SK-N-SH treated with all-trans-retinoic acid at 6 μM for 48 hours (cell line): ENCODE data around the gene TEX54.
A peak's percentile ranks its signal among the peaks of the same experiment; 100 is the strongest.

ENCODE experiments used
- ATAC-seq: fragments of 200-7000 bp; cut with Tn5 transposase; 3 replicates; pipeline ENCODE4 v1.9.1; 2020; ENCODE audit warnings: mild to moderate bottlenecking, moderate library complexity
- ARNTL ChIP-seq: fragments of 450-650 bp; formaldehyde crosslinking; IDR thresholded peaks from 2 replicates; pipeline ENCODE4 v1.5.0; 2020; ENCODE audit warnings: low read depth, mild to moderate bottlenecking, moderate library complexity, borderline replicate concordance
- BACH2 ChIP-seq: fragments of 250-450 bp; sonication (Bioruptor Pico); IDR thresholded peaks from 2 replicates; pipeline ENCODE4 v1.9.0; 2021; ENCODE audit warnings: mild to moderate bottlenecking, borderline replicate concordance
- CSDC2 ChIP-seq: fragments of 250-450 bp; sonication (Bioruptor Pico); IDR thresholded peaks from 2 replicates; pipeline ENCODE4 v1.5.0; 2020; ENCODE audit warnings: mild to moderate bottlenecking, moderate library complexity
- ESRRG ChIP-seq: fragments of 250-450 bp; sonication (Bioruptor Pico); IDR thresholded peaks from 2 replicates; pipeline ENCODE4 v1.6.1; 2021; ENCODE audit warnings: mild to moderate bottlenecking
- GLIS3 ChIP-seq: fragments of 250-450 bp; sonication (Bioruptor Pico); IDR thresholded peaks from 2 replicates; pipeline ENCODE4 v1.5.0; 2020; ENCODE audit warnings: mild to moderate bottlenecking, moderate library complexity
- ISL1 ChIP-seq: fragments of 250-450 bp; sonication (Bioruptor Pico); IDR thresholded peaks from 2 replicates; pipeline ENCODE4 v2.1.2; 2022; ENCODE audit warnings: mild to moderate bottlenecking, moderate library complexity
- OSR1 ChIP-seq: fragments of 250-450 bp; sonication (Bioruptor Pico); IDR thresholded peaks from 2 replicates; pipeline ENCODE4 v1.8.0; 2022; ENCODE audit warnings: moderate library complexity, mild to moderate bottlenecking, inconsistent platforms
- PPARA ChIP-seq: fragments of 250-450 bp; sonication (Bioruptor Pico); IDR thresholded peaks from 2 replicates; pipeline ENCODE4 v1.5.0; 2020; ENCODE audit warnings: mild to moderate bottlenecking, borderline replicate concordance
- RARB ChIP-seq: fragments of 250-450 bp; sonication (Bioruptor Pico); IDR thresholded peaks from 2 replicates; pipeline ENCODE4 v1.8.0; 2021; ENCODE audit warnings: mild to moderate bottlenecking, moderate library complexity
- SNAI2 ChIP-seq: fragments of 250-450 bp; sonication (Bioruptor Pico); IDR thresholded peaks from 2 replicates; pipeline ENCODE4 v1.5.0; 2020; ENCODE audit warnings: mild to moderate bottlenecking, moderate library complexity
- TCF4 ChIP-seq: fragments of 250-450 bp; sonication (Bioruptor Pico); IDR thresholded peaks from 2 replicates; pipeline ENCODE4 v1.8.0; 2021; ENCODE audit warnings: mild to moderate bottlenecking, moderate library complexity, borderline replicate concordance
- TOX ChIP-seq: fragments of 250-450 bp; sonication (Bioruptor Pico); IDR thresholded peaks from 2 replicates; pipeline ENCODE4 v1.8.0; 2021; ENCODE audit warnings: mild to moderate bottlenecking, moderate library complexity, borderline replicate concordance
- ZC3H10 ChIP-seq: fragments of 250-450 bp; sonication (Bioruptor Pico); IDR thresholded peaks from 2 replicates; pipeline ENCODE4 v1.5.1; 2021; ENCODE audit warnings: mild to moderate bottlenecking, moderate library complexity
- ZFP3 ChIP-seq: fragments of 250-450 bp; sonication (Bioruptor Pico); IDR thresholded peaks from 2 replicates; pipeline ENCODE4 v1.5.0; 2020; ENCODE audit warnings: mild to moderate bottlenecking, moderate library complexity
- ZFP30 ChIP-seq: fragments of 450-650 bp; formaldehyde crosslinking; IDR thresholded peaks from 2 replicates; pipeline ENCODE4 v1.5.0; 2022; ENCODE audit warnings: mild to moderate bottlenecking, moderate library complexity
- ZNF565 ChIP-seq: fragments of 450-650 bp; formaldehyde crosslinking; conservative IDR thresholded peaks from 2 replicates; pipeline ENCODE4 v1.5.0; 2020; ENCODE audit warnings: low read depth, mild to moderate bottlenecking, moderate library complexity
- ZNF70 ChIP-seq: fragments of 450-650 bp; formaldehyde crosslinking; IDR thresholded peaks from 2 replicates; pipeline ENCODE4 v1.5.0; 2020; ENCODE audit warnings: mild to moderate bottlenecking, moderate library complexity
- ZNF8 ChIP-seq: fragments of 450-650 bp; formaldehyde crosslinking; IDR thresholded peaks from 2 replicates; pipeline ENCODE4 v1.5.0; 2020; ENCODE audit warnings: mild to moderate bottlenecking, moderate library complexity
- TF ChIP-seq, protein P1 (sequence below): fragments of 250-450 bp; sonication (Bioruptor Pico); IDR thresholded peaks from 2 replicates; pipeline ENCODE4 v1.5.0; 2020; ENCODE audit warnings: mild to moderate bottlenecking, moderate library complexity
- TF ChIP-seq, protein P2 (sequence below): fragments of 250-450 bp; sonication (Bioruptor Pico); IDR thresholded peaks from 2 replicates; pipeline ENCODE4 v1.8.0; 2021; ENCODE audit warnings: low read depth, mild to moderate bottlenecking, moderate library complexity, borderline replicate concordance
- TF ChIP-seq, protein P3 (sequence below): fragments of 250-450 bp; sonication (Bioruptor Pico); IDR thresholded peaks from 2 replicates; pipeline ENCODE4 v1.5.1; 2021; ENCODE audit warnings: mild to moderate bottlenecking, moderate library complexity
- TF ChIP-seq, protein P4 (sequence below): fragments of 250-450 bp; sonication (Bioruptor Pico); IDR thresholded peaks from 2 replicates; pipeline ENCODE4 v1.5.1; 2020; ENCODE audit warnings: low read depth, mild to moderate bottlenecking, moderate library complexity
- TF ChIP-seq, protein P5 (sequence below): fragments of 250-450 bp; sonication (Bioruptor Pico); IDR thresholded peaks from 2 replicates; pipeline ENCODE4 v1.8.0; 2020; ENCODE audit warnings: mild to moderate bottlenecking, moderate library complexity, borderline replicate concordance

The TEX54 gene

DNA sequence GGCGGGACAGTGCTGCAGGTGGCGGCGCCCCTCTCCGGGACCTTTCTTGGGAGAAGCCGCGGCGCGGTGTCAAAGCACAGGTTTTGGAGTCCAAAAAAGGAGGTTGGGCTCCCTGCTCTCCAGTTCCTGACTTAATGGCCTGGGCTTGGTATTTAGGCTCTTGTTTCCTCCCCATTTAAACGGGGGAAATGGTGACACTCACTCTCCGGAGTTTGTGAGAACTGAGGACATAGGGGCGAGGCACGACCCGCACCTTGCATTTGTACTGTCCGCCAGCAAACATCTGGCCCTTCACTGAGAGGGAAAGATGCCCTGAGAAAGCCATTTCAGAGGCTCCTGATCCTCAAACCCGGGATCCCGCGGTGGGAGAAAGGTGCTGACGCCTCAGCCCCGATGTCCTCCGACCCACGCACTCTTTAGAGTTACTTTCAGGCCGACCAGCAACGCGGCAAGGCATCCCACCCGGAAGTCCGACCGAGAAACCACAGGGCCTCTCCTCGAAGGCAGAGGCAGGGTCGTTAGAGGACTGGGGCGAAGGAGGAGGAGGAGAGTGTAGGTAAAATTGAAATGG lies 9.6 kb upstream of the TEX54 start:
- ATAC-seq, result no peak
- TF ChIP-seq ZC3H10 (no peak), ZFP3 (0 out of 2 replicates have a peak, but pooled peaks have one; percentile 10), GLIS3 (CRISPR knock-in tag) (no peak), SNAI2 (CRISPR knock-in tag) (peak; percentile 75; the same call in 1 of the 2 replicates), TCF4 (CRISPR knock-in tag) (no peak), ZNF565 (CRISPR knock-in tag) (no peak), RARB (CRISPR knock-in tag) (no peak), CSDC2 (CRISPR knock-in tag) (peak; percentile 61; the same call in 1 of the 2 replicates), ZFP30 (no peak), ARNTL (CRISPR knock-in tag) (no peak), BACH2 (CRISPR knock-in tag) (no peak), OSR1 (CRISPR knock-in tag) (no peak)
- TF ChIP-seq, protein P1, sequence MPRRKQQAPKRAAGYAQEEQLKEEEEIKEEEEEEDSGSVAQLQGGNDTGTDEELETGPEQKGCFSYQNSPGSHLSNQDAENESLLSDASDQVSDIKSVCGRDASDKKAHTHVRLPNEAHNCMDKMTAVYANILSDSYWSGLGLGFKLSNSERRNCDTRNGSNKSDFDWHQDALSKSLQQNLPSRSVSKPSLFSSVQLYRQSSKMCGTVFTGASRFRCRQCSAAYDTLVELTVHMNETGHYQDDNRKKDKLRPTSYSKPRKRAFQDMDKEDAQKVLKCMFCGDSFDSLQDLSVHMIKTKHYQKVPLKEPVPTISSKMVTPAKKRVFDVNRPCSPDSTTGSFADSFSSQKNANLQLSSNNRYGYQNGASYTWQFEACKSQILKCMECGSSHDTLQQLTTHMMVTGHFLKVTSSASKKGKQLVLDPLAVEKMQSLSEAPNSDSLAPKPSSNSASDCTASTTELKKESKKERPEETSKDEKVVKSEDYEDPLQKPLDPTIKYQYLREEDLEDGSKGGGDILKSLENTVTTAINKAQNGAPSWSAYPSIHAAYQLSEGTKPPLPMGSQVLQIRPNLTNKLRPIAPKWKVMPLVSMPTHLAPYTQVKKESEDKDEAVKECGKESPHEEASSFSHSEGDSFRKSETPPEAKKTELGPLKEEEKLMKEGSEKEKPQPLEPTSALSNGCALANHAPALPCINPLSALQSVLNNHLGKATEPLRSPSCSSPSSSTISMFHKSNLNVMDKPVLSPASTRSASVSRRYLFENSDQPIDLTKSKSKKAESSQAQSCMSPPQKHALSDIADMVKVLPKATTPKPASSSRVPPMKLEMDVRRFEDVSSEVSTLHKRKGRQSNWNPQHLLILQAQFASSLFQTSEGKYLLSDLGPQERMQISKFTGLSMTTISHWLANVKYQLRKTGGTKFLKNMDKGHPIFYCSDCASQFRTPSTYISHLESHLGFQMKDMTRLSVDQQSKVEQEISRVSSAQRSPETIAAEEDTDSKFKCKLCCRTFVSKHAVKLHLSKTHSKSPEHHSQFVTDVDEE (CRISPR knock-in tag), result 0 out of 2 replicates have a peak, but pooled peaks have one; percentile 58

DNA sequence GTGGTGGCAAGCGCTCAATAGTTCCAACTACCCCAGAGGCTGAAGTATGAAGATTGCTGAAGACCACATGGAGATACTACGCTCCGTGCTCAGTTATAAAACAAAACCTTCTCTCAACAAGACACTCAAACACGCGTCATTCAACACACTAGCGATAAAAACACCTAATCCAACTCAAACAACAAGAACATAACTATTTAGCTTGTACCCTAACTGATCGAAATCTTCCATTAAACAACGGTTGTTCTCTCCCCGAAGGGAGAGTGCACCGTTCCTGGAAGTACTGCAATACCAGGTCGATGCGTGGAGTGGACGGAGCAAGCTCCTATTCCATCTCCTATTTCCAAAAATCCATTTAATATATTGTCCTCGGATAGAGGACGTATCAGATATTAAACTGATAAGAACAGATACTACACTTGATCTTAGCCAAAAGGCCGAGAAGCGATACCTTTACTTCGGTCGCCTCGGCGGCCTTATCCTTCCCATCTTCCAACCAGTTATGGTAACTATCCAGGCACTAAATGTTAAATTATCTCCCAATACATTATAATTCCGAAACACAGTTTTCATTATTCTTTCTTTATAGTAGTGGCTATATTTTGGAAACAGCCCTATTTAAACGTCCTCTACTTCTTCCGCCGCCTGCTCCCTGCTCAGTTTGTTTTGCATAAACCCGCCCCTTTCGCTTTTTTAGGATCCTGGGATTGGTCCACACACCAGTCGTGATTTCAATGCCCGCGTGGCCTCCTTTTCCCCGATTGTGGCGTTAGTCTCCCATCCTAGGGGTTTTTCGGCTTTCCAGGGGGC lies 8.9 kb upstream of the TEX54 start:
- peak; percentile 88 for ATAC-seq
- TF ChIP-seq, protein P1 (CRISPR knock-in tag), result peak; percentile 98
- peak; percentile 95 for TF ChIP-seq ZFP30
- TF ChIP-seq, protein P2, sequence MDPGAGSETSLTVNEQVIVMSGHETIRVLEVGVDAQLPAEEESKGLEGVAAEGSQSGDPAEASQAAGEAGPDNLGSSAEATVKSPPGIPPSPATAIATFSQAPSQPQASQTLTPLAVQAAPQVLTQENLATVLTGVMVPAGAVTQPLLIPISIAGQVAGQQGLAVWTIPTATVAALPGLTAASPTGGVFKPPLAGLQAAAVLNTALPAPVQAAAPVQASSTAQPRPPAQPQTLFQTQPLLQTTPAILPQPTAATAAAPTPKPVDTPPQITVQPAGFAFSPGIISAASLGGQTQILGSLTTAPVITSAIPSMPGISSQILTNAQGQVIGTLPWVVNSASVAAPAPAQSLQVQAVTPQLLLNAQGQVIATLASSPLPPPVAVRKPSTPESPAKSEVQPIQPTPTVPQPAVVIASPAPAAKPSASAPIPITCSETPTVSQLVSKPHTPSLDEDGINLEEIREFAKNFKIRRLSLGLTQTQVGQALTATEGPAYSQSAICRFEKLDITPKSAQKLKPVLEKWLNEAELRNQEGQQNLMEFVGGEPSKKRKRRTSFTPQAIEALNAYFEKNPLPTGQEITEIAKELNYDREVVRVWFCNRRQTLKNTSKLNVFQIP (CRISPR knock-in tag), result peak; percentile 100
- TF ChIP-seq, protein P3, sequence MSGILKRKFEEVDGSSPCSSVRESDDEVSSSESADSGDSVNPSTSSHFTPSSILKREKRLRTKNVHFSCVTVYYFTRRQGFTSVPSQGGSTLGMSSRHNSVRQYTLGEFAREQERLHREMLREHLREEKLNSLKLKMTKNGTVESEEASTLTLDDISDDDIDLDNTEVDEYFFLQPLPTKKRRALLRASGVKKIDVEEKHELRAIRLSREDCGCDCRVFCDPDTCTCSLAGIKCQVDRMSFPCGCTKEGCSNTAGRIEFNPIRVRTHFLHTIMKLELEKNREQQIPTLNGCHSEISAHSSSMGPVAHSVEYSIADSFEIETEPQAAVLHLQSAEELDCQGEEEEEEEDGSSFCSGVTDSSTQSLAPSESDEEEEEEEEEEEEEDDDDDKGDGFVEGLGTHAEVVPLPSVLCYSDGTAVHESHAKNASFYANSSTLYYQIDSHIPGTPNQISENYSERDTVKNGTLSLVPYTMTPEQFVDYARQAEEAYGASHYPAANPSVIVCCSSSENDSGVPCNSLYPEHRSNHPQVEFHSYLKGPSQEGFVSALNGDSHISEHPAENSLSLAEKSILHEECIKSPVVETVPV (CRISPR knock-in tag), result peak; percentile 100
- TF ChIP-seq ARNTL (CRISPR knock-in tag), result peak; percentile 98
- peak; percentile 96 for TF ChIP-seq ZNF70 (CRISPR knock-in tag)
- TF ChIP-seq SNAI2 (CRISPR knock-in tag), result peak; percentile 100
- TF ChIP-seq, protein P4, sequence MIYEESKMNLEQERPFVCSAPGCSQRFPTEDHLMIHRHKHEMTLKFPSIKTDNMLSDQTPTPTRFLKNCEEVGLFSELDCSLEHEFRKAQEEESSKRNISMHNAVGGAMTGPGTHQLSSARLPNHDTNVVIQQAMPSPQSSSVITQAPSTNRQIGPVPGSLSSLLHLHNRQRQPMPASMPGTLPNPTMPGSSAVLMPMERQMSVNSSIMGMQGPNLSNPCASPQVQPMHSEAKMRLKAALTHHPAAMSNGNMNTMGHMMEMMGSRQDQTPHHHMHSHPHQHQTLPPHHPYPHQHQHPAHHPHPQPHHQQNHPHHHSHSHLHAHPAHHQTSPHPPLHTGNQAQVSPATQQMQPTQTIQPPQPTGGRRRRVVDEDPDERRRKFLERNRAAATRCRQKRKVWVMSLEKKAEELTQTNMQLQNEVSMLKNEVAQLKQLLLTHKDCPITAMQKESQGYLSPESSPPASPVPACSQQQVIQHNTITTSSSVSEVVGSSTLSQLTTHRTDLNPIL (CRISPR knock-in tag), result peak; percentile 100
- TF ChIP-seq GLIS3 (CRISPR knock-in tag), result peak; percentile 100
- peak; percentile 100 for TF ChIP-seq RARB (CRISPR knock-in tag)
- peak; percentile 44; the same call in 1 of the 2 replicates for TF ChIP-seq BACH2 (CRISPR knock-in tag)
- TF ChIP-seq ZC3H10, result peak; percentile 100
- TF ChIP-seq ZNF8 (CRISPR knock-in tag), result peak; percentile 95
- peak; percentile 96; the same call in 1 of the 2 replicates for TF ChIP-seq CSDC2 (CRISPR knock-in tag)
- TF ChIP-seq PPARA (CRISPR knock-in tag), result peak; percentile 99
- TF ChIP-seq TCF4 (CRISPR knock-in tag), result peak; percentile 96
- no peak for TF ChIP-seq OSR1 (CRISPR knock-in tag)
- TF ChIP-seq ZNF565 (CRISPR knock-in tag), result peak; percentile 99
- peak; percentile 93 for TF ChIP-seq ZFP3
- peak; percentile 100 for TF ChIP-seq ESRRG (CRISPR knock-in tag)
- TF ChIP-seq, protein P5, sequence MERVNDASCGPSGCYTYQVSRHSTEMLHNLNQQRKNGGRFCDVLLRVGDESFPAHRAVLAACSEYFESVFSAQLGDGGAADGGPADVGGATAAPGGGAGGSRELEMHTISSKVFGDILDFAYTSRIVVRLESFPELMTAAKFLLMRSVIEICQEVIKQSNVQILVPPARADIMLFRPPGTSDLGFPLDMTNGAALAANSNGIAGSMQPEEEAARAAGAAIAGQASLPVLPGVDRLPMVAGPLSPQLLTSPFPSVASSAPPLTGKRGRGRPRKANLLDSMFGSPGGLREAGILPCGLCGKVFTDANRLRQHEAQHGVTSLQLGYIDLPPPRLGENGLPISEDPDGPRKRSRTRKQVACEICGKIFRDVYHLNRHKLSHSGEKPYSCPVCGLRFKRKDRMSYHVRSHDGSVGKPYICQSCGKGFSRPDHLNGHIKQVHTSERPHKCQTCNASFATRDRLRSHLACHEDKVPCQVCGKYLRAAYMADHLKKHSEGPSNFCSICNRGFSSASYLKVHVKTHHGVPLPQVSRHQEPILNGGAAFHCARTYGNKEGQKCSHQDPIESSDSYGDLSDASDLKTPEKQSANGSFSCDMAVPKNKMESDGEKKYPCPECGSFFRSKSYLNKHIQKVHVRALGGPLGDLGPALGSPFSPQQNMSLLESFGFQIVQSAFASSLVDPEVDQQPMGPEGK (CRISPR knock-in tag), result peak; percentile 100
- peak; percentile 100 for TF ChIP-seq TOX (CRISPR knock-in tag)
- TF ChIP-seq ISL1 (CRISPR knock-in tag), result peak; percentile 63; the same call in 1 of the 2 replicates

DNA sequence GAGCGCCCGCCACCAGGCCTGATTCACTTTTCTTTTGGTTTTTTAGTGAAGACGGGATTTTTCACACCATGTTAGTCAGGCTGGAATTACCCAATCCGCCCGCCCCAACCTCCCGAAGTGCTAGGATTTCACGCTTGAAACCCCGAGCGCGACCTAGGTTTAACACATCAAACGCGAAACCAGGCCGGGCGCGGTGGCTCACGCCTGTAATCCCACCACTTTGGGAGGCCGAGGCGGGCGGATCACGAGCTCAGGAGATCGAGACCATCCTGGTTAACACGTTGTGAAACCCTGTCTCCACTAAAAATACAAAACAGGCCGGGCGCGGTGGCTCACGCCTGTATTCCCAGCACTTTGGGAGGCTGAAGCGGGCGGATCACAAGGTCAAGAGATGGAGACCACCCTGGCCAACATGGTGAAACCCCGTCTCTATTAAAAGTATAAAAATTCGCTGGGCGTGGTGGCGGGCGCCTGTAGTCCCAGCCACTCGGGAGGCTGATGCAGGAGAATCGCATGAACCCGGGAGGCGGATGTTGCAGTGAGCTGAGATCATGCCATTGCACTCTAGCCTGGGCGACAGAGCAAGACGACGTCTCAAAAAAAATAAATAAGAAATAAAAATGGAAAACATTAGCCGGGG lies 8.2 kb upstream of the TEX54 start:
- peak; percentile 8 for ATAC-seq
